Activated CD4-positive, alpha-beta T cell treated with anti-CD3 and anti-CD28 coated beads for 48 hours (primary cell): Measurements from ENCODE around the gene TTF2.
"Not testable (repeated sequence)": the region's sequence is repeated elsewhere in the genome, so short reads cannot be mapped to it uniquely, and the experiment has no call there.

Experiments used
- DNase-seq: peaks from one replicate; pipeline ENCODE4 v3.0.0-alpha.2; 2020

The TTF2 gene

DNA sequence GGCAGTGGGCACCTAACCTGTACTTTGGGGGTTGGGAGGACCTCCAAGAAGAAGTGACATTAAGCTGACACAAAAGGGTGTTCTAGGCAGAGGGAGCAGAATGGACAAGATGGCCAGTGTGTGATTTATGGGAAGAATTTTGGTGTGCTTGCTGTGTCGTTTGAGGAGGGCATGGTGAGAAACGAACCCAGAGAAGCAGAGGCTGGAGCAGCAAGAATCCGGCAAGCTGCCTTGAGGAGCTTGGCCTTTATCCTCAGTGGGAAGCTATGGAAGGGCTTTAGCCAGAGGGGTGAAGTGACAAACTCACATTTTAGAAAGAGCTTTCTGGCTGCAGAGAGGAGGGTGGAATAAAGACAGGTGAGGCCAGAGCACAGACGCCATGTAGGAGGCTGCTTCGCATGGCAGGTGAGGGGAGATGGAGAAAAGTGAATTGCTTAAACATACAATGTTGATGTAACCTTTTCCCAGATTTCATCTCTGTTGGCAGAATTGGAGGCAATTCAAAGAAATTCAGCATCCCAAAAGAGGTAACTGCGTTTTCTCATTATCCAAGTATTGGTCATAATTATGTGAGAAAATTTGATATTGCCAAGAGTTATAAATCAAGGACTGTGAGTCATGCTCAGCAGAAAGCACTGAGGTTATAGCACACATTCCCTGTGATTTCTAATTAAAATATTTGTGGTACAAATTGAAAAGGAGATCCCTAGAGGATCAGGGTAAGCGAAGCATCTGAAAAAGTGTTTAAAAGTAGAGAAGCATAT, 34.9 kb downstream of the TTF2 start:
- no peak for DNase-seq

DNA sequence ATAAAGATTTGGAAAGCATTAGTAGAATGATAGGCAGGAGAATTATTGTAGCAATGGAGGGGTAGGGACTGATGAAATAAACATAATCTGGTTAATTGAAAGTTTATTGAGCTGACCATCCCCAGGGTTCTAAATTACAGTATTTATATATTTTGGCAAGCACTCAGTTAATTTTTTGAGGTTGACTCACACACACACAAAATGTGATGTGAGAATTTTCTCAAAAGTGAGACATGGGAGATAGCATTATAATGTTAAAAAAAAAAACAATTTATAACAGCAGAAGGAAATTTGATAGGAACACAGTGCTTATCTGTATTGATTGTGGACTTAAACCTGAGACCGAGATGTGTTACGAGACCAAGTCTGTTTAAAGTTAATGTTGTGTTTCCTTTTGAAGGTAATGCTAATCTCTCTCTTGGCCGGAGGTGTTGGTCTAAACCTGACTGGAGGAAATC, 36.9 kb downstream of the TTF2 start:
- DNase-seq, result no peak

DNA sequence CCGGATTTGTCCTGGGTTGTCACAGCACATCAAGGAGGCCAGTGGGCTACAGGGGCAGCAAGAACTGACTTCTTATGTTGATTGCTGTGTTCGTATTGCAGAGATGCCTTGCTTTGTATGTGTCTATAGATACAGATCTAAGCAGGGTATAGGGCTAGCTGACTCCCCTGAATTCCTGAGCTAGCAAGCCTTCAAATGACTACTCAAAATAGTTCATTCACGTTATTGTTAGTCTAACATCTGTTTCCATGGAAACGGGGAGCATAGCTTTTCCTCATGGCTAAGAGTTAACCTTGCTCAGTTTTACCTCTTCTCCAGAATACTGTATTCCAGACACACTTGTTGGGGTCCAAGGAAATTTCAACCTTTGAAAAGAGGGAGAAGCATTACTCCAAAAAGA, 37.3 kb downstream of the TTF2 start:
- no peak for DNase-seq

DNA sequence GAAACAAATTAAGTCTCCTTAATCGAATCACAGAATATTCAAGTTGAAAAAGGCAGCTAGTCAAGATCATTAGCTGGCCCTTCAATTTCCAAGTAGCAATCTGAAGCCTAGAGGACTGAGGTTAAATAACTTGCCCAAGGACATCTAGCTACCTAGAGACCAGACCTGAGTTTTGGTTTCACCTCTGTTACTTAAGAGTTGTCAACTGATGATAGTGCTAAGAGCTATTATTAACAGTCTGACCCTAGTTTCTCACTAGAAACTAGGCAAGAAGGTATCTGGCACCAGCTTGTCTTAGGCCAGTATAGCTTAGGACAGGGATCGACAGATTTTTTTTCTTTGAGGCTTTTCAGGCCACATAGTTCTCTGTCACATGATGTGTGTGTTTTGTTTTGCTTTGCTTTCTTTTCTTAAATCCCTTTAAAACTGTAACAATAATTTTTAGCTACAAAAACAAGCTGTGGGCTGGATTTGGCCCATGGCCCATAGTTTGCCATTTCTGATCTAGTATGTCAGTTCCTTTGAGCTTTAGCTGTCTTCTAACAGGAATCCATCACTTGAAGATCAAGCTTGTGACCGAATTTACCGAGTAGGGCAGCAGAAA, 38.3 kb downstream of the TTF2 start:
- no peak for DNase-seq

DNA sequence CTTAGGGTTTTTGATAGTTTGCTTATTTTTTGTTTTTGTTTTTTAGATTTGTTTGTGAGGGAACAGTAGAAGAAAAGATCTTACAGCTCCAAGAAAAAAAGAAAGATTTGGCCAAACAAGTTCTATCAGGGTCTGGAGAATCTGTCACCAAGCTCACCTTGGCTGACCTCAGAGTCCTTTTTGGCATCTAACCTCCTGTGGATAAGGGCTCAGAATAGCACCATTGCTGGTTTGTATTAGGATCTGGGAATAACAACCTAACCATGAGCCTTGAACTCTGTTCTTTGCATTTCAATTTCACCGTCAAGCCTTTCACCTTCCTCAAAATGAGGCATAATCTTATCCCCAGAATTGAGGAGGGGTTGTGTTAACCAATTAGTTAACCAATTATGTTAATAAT, 41.2 kb downstream of the TTF2 start:
- DNase-seq, result no peak

DNA sequence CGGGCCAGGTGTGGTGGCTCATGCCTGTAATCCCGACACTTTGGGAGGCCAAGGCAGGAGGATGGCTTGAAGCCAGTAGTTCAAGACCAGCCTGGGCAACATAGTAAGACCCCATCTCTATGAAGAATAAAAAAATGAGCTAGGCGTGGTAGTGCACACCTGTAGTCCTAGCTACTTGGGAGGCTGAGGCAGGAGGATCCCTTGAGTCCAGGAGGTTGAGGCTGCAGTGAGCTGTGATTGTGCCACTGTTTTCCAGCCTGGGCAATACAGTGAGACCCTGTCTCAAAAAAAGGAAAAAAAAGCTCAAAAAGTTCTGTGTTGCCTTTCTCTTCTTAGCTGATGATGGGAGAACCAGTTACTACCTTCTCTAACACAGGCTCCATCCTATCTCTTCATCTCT, 41.7 kb downstream of the TTF2 start:
- DNase-seq, result not testable (repeated sequence)

DNA sequence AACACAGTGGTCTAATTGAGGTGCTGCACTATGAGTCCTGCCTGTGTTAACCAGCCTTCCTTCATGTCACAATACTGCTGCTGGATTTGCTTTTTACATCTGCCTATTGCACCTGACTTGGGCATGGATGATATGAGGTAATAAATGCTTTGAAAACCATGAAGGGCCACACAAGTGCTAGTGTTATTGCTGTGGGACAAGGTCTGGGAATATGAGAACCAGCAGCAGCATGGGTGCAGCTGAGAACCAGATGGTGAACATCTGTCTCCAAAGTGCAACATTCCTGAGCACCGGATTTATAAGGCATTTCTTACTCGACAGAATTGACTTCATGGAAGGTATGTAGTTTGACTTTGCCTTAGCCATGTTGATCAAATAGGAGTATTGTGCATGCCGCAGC, 44.9 kb downstream of the TTF2 start:
- no peak for DNase-seq

DNA sequence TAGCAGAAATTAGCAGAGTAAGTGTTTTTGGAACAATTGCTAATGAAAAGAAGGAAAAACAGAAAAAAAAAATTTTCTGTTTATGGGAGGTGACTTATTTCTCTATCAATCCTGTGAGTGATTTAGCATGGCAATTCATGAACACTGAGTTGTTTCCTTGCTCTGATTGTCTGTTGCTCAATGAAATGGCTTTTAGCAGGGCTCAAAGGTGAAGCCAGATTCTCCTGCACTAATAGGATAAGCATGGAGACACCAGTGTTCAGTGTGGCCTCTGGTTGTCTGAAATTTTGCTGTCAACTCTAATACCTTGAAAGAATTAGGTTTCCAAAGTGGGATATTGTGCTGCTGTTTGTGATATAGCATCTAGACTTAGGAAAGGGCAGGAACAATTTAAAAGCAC, 45.6 kb downstream of the TTF2 start:
- no peak for DNase-seq

DNA sequence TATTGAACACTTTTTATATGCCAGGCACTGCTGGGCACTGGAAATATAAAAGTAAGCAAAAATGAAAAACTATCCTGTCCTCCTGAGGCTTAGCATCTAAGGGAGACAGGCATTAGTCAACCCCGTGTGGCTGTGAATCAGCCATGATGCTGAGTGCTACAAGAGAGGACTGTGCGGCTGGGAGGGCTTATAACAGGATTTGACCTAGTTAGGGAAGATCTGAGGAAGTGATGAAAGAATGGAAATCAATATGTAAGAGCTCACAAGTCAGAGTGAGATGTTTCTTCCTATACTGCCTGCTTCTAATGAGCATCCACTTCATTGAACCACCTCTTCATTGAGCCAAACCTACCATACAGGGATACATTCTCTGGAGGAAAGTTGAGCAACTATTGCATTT, 46.4 kb downstream of the TTF2 start:
- DNase-seq, result peak; percentile 16

DNA sequence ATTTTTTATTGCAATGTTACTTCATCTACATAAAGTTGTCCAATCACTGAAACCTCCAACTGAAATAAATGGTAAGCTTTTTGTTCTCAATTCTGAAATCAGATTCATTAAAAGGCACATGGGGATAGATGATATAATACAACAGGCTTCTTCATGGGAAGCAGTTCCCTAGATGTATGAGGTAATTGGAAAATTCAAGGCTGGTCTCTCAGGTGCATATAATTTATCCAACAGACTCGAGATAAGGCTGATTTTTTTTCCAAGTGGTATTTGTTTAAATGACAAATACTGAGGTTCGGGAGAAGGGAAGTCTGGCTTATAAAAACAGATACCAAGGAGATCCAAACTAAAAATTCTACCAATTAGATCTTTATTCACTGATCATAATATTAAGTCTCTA, 47.2 kb downstream of the TTF2 start:
- DNase-seq, result no peak

DNA sequence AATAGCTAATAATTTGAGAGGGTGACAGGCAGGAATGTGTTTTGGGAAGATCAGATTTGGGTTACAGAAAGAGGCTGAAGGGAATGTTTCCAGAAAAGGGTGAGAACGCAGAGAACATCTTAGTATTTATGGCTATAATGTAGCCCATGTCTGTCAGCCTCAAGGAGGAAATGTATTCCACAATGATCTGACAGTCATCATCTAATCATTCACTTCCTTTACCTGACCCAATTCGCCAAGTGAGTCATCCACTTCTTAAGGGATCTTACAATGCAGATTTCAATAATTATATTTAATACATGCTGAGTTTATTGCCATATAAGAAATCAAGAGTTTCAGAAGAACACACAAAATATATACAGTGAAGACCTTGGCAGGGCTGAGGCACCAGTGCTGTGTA, 50.6 kb downstream of the TTF2 start:
- no peak for DNase-seq

DNA sequence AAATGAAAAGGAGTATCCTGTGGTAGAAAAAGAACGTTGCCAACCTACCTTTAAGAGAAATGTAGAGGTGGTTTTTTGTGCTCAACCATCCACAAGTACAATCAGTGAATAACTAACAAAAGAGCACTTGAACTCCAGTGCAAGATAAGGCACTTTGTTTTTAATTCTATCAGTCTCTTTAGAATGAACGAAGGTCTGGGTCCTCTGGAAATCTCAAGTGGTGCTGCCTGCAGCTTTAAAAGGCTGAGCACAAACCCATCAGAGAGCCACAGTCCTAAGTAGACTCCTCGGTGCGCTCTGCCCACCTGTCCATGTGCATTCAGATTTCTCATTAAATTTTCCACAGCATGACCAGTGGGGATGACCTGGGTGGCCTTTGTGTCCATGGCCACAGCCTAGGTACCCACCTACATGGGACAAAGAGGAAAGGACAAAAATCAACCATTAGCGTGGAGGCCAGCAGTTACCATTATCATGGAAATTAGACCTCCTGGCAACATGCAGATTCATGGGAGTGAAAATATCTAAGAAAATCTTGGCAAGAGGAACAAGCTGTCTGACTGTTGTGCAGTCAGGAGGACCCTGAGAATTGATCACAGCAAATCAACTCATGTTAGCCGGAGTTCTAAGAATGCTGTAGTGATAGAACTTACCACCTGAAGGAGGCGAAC, 52.1 kb downstream of the TTF2 start:
- DNase-seq, result no peak

DNA sequence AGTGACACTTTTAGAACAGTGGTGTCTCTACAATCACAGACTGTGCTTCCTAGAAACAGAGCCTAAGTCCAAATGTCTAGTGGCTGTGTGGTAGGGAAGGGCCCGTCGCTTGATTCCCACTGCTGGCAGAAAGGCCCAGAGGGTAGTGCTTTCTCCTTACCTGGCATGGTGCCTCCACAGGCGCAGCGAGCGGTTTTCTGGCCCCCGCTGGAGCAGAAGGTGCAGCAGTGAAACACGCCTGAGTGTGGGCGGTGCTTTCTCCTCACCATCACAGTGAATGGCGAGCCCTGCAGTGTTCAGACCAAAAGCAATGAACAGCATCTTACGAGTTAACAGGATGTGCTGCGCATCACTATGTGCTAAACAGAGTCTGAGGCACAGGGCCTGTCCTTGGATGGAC, 53.1 kb downstream of the TTF2 start:
- no peak for DNase-seq

DNA sequence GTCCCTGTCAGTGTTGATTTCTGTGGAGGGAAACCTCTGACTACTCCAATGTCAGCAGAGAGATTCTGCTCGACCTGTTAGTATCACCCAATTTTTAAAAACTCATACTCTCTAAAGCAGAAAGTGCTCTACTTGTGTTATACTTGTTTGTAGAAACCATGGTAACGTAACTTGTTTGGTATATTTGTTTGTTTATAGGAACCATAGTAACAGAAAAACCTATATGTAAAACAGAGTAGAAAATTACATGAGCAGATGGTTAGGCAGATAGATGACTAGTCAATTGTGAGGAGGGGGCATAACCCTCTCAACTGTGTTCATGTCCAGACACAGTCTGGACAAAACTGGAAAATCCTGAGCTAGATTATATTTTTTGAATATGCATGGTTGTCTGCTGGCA, 54.8 kb downstream of the TTF2 start:
- DNase-seq, result no peak

DNA sequence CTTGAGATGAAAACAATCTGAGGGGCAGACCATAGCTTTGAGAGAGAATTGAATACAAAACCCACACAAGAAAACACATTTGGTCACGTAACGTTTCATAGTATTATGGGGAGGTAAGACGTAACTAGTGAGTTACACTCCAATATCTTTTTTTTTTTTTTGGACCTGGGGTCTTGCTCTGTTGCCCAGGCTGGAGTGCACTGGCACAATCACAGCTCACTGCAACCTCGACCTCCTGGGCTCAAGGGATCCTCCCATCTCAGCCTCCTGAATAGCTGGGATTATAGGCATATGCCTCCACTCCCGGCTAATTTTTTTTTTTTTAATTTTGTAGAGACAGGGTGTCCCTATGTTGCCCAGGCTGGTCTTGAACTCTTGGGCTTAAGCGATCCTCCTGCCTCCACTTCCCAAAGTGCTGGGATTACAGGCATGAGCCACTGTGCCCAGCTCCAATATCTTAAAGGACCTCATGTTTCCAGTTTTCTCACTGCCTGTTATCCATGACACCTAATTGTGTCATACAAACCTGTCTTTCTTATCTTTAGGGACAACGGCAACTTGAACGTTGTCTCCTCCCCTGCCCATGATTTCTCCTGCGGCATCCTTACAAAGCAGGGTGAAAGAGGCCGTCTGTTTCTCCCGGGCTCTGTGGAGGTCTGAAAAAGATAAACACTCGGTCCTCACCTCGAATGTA, 56.1 kb downstream of the TTF2 start:
- DNase-seq, result no peak

DNA sequence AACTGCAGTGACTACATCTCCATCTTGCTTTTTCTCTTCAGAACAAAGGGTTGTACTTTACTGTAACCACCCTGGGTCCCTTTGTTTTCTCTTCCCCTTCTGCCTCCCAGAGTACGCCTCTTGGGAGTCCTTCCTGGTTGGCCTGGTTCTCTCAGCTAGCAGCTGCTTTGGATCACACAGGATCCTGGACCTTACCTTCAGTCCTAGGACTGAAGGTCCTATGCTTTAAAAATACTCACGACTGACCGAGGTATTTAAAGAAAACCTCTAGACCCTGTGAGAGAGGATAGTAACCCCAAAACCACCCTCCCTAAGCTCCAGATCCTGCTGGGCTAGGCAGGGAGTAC, 56.6 kb downstream of the TTF2 start:
- DNase-seq, result no peak

DNA sequence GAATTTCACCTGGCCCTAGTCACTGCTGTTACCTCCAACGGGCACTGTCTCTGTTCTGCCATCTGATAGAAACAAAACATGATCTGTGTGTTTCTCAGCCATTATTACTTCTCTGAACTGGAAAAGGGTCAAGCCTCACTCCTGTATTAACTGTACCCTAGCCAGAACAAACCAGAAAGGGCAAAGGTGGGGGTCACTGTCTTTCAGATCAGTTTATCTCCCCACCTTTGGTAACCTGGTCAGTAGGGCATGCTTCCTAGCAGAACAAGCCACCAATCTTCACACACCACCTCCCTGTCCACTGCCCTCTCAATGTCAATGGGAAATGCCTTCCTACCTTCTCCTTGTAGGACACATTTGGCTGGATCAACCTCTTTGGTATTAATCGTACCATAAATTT, 57.6 kb downstream of the TTF2 start:
- no peak for DNase-seq

DNA sequence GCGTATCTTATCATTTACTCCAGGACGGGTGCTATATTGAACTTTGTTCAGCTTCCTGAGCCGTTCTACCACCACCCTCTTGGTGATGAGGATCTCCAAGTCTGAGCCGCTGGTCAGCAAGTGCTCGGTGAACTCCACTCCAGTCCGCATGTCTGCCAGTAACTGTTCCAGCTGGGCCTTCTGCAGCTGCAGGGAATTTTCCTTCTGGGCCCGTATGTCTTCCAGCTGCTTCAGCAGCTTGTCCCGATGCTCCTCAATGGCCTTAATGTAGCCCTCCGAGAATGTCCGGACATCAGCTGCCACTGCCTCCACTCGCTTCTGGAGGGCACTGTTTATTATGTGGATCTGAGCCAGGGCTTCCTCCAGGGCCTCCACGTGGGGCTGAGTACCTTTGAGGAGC, 58.0 kb downstream of the TTF2 start:
- no peak for DNase-seq

DNA sequence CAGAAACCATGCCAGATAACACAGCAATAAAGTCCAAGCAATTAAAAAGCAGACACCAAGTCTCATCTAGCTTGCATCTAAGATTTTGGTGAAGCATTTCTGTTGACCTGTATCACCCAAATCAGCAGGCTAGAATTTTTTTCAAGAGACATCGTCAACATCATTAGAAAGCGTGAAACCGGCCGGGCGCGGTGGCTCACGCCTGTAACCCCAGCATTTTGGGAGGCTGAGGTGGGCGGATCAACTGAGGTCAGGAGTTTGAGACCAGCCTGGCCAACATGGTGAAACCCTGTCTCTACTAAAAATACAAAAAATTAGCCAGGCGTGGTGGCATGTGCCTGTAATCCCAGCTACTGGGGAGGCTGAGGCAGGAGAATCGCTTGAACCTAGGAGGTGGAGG, 59.0 kb downstream of the TTF2 start:
- not testable (repeated sequence) for DNase-seq

DNA sequence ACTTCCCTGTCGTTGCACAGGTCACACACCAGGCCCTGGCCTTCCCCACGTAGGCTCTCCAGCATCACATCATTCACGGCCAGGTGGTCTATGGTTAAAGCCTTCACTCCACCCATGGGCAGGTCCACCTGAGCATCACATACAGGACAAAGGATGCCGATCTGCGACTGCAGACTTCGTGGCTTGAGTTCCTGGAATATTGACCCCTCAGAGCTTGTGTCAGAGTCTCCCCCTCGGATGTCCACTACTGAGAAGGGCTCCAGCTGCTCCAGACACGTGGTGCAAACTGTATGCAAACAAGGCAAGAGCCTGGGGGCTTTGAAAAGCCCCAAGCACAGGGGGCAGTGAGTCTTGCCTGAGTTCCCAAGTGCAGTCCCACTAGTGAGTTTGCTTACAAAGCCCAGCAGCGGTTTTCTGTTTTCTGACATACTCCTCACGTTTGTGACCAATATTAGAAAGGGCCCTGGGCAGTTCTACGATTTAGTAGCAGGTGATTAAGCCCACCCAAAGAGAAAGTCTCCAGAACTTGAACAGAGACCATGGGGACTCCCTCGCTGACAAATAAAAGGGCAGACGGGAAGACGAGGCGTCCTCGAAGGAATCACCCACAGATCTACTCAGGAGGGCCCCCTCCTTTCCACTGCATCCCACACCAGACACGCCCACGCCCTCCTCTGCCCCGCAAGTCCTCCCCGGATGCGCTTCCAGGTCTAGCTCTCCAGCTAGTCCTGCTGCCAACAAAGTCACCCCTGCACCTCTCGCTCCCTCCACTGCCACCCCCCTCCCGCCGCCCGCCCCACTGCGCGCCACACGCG, 60.9 kb downstream of the TTF2 start:
- no peak for DNase-seq

DNA sequence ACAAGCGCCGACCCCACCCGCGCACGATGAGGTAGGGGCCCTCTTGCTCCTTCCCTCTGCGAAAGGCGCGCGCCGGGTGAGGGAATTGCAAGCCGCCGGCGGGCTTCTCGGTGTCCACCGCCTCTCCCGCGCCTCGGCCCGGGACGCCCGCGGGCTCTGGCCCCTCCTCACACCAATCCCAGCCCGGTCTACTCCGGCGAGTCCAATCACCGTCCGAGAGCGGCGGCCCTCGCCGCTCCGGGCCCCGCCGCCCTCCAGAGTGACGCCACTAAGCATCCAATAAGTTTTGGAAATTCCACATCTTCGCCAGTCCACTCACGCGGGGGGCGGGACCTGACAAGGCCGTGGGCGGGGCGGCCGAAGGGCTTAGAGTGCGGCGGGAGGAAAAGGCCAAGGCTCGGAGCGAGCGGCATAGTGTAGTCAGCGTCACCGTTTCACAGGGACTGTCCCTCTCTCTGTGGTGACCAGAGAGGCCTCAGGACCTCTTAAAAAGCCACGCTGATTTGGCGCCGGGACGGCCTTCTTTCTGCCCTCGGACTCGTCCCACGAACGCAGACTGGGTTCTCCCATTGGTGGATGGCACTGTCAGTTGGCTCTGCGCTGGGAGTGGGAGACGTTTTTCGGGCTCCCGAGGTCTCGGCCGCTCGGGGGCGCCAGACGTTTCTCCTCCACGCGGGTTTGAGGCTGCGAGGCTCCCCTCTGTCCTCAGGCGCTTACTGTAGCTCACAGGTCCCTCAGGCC, 61.6 kb downstream of the TTF2 start, which contains the start of gene TRIM45:
TRIM45 (minus strand) TSS at position 161 of the 741 bp plus-strand sequence. CDS start 548 bp downstream, outside the sequence.
- peak; percentile 90 for DNase-seq
